ENCODE measurements around the gene POLR3K. TPM values are rescaled to one million over a fixed set of nuclear protein-coding genes. Genes with fewer than 3 reads are reported as not detected.
A peak's percentile ranks its signal among the peaks of the same experiment; 100 is the strongest.

Gene POLR3K
- total and polyA plus RNA-seq, 10 donors: 5.2 to 24.1 (median 13.7) TPM

- WGBS, 5 donors: 91 to 97% (median 93%) methylated on average over 8 of the region's 8 CpGs
- peaks cover 0 to 65% (median 16%) of the 10 kb centered on the region in 6 donors for H3K36me3 ChIP-seq
- H3K9me3 ChIP-seq: no peaks in the 10 kb centered on the region
- peaks cover 3 to 35% (median 18%) of the 10 kb centered on the region in 6 donors for H3K4me1 ChIP-seq
- H3K27me3 ChIP-seq (replicated peaks in 1 of 7): no peaks in the 10 kb centered on the region
- TF ChIP-seq POLR2A (IDR thresholded peaks at IDR 0.05): no peak
- peak in 1 of 3 donors; percentile 26 for TF ChIP-seq POLR2AphosphoS5 (IDR thresholded peaks at IDR 0.05)
- TF ChIP-seq CTCF (IDR thresholded peaks at IDR 0.05 in 8 of 11, conservative IDR thresholded peaks at IDR 0.05 in 3 of 11): no peak
- DNase-seq: peak; percentile 61
- no peak overlapping the region for H3K4me3 ChIP-seq
- intact Hi-C loops (cut with DNase I; ENCODE audit: low total_unique reads): loop anchor here (2.0 kb wide), 1 partner anchor 33 kb away; no protein-coding TSS in a partner anchor
- H3K27ac ChIP-seq: no peak overlapping the region
Measured at GRCh38 chr16:97822-98221, 44.4 kb upstream of the POLR3K start.

DNA sequence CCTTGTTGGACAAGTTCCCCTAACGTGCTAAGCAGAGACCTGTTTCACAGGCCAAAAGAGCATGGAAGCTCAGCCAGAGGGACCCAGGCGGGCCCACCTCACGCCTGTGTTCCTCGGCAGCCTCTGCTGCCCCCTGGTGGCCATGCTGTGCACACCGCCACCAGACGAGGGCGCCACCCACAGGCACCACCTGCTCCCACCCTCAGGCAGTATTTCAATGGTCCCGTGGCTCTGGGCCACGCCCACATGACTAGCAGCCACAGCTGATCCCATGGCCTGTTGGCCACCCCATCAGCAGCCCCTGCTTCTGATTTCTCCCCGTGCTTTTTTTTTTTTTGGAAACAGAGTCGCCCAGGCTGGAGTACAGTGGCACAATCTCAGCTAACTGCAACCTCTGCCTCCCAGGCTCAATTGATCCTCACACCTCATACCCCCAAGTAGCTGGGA, 43.5 kb upstream of the POLR3K start:
- DNase-seq: peak; percentile 97
- Histone ChIP-seq H3K4me1 (peaks cover 3 to 28% (median 18%) of the 10 kb centered on the region in 6 donors), H3K36me3 (peaks cover 0 to 65% (median 15%) of the 10 kb centered on the region in 6 donors), H3K9me3 (no peaks in the 10 kb centered on the region), H3K27me3 (replicated peaks in 1 of 7) (no peaks in the 10 kb centered on the region), H3K4me3 (no peak overlapping the region), H3K27ac (no peak overlapping the region)
- intact Hi-C loops (cut with DNase I; ENCODE audit: low total_unique reads): loop anchor here (2.0 kb wide), 1 partner anchor 32 kb away; no protein-coding TSS in a partner anchor
- WGBS, 5 donors: 6 to 14% (median 10%) methylated on average over 5 to 11 of the region's 11 CpGs
- TF ChIP-seq CTCF (IDR thresholded peaks at IDR 0.05 in 8 of 11, conservative IDR thresholded peaks at IDR 0.05 in 3 of 11): peak; percentile 96 to 100 (median 99)
- TF ChIP-seq POLR2AphosphoS5 (IDR thresholded peaks at IDR 0.05): peak; percentile 81 to 91 (median 82)
- TF ChIP-seq POLR2A (IDR thresholded peaks at IDR 0.05): no peak

DNA sequence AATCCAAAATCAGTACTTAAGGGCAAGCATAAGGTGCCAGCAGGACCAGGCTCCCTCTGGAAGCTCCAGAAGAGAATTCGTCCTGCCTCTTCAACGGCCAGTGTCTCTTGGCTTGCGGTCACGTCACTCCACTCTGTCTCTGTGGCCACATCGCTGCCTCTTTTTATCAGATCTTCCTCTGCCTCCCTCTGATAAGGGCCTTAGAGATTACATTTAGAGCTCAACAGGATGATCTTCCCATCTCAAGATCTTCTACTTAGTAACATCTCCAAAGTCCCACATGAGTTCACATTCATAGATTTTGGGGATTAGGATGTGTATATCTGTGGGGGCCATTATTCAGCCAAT, 41.5 kb upstream of the POLR3K start:
- TF ChIP-seq CTCF (IDR thresholded peaks at IDR 0.05 in 8 of 11, conservative IDR thresholded peaks at IDR 0.05 in 3 of 11) (no peak), POLR2AphosphoS5 (IDR thresholded peaks at IDR 0.05) (no peak), POLR2A (IDR thresholded peaks at IDR 0.05) (no peak)
- no peaks in the 10 kb centered on the region for H3K27me3 ChIP-seq (replicated peaks in 1 of 7)
- H3K9me3 ChIP-seq: no peaks in the 10 kb centered on the region
- intact Hi-C loops (cut with DNase I; ENCODE audit: low total_unique reads): no loop called here
- H3K36me3 ChIP-seq: peaks cover 0 to 79% (median 21%) of the 10 kb centered on the region in 6 donors
- no peak overlapping the region for H3K27ac ChIP-seq
- H3K4me3 ChIP-seq: no peak overlapping the region
- H3K4me1 ChIP-seq: peaks cover 3 to 20% (median 13%) of the 10 kb centered on the region in 6 donors
- DNase-seq: no peak
- 91 to 98% (median 94%) methylated on average over 5 of the region's 5 CpGs for WGBS, 5 donors

GRCh38 chr16:92431-93339, 39.3 kb upstream of the POLR3K start:
- TF ChIP-seq POLR2A (IDR thresholded peaks at IDR 0.05): no peak
- peak in 2 of 3 donors; percentile 11 to 46 for TF ChIP-seq POLR2AphosphoS5 (IDR thresholded peaks at IDR 0.05)
- Histone ChIP-seq H3K27ac (no peak overlapping the region), H3K4me3 (no peak overlapping the region), H3K9me3 (no peaks in the 10 kb centered on the region), H3K4me1 (peaks cover 3 to 14% (median 11%) of the 10 kb centered on the region in 6 donors), H3K27me3 (replicated peaks in 1 of 7) (no peaks in the 10 kb centered on the region), H3K36me3 (peaks cover 0 to 82% (median 29%) of the 10 kb centered on the region in 6 donors)
- WGBS, 5 donors: 83 to 95% (median 92%) methylated on average over 9 to 15 of the region's 15 CpGs
- intact Hi-C loops (cut with DNase I; ENCODE audit: low total_unique reads): no loop called here
- DNase-seq: no peak
